ENCODE data around the gene RGS7.

GRCh38 chr1:241390526-241390925, 33.5 kb upstream of the RGS7 start:
- TF ChIP-seq EP300 (IDR thresholded peaks at IDR 0.05) (no peak), CTCF (IDR thresholded peaks at IDR 0.05) (no peak), POLR2AphosphoS5 (IDR thresholded peaks at IDR 0.05) (no peak), POLR2A (IDR thresholded peaks at IDR 0.05) (no peak)

Data from gastroesophageal sphincter (tissue), 3 donors.